Natural killer cell (primary cell): ENCODE measurements around the gene BHLHE40. TPM values are rescaled to one million over a fixed set of nuclear protein-coding genes. Genes with fewer than 3 reads are reported as not detected.

Source experiments
- ATAC-seq, 3 donors: fragments of 150-1000 bp in 2 of 3; fragments of 200-7000 bp in 1 of 3; cut with Tn5 transposase; 1 replicate in 1 of 3; 2 replicates in 2 of 3; pipeline ENCODE4 v1.10.0; 2021; ENCODE audit warnings: mild to moderate bottlenecking in 2 of 3, moderate library complexity in 2 of 3
- DNase-seq, 2 donors: peaks; one replicate each; pipeline versions ENCODE4 v3.0.0 to v3.0.0-alpha.2; 2013 to 2021; ENCODE audit warnings: mixed read lengths in 1 of 2
- H3K27ac ChIP-seq: one replicate; pipeline ENCODE4 v1.5.1; 2013; ENCODE audit warnings: mild to moderate bottlenecking, low read length
- H3K27me3 ChIP-seq: one replicate; pipeline ENCODE4 v1.6.1; 2013; ENCODE audit warnings: low read length; ENCODE audit not compliant: control insufficient read depth, insufficient read depth
- H3K36me3 ChIP-seq: one replicate; pipeline ENCODE4 v1.6.1; 2013; ENCODE audit warnings: low read length; ENCODE audit not compliant: control insufficient read depth, insufficient read depth
- H3K4me1 ChIP-seq: one replicate; pipeline ENCODE4 v1.6.1; 2013; ENCODE audit warnings: low read length; ENCODE audit not compliant: control insufficient read depth, insufficient read depth
- H3K4me3 ChIP-seq: one replicate; pipeline ENCODE4 v1.5.1; 2013; ENCODE audit warnings: low read length
- H3K9me3 ChIP-seq: one replicate; pipeline ENCODE4 v1.6.1; 2013; ENCODE audit warnings: low read length; ENCODE audit not compliant: control insufficient read depth, insufficient read depth
- H3K27ac Mint-ChIP-seq, 2 donors: one replicate each; pipeline ENCODE4 v1.8.0; 2022; ENCODE audit warnings: mild to moderate bottlenecking in 2 of 2, mixed read lengths in 2 of 2, moderate library complexity in 1 of 2
- H3K27me3 Mint-ChIP-seq, 2 donors: one replicate each; pipeline ENCODE4 v1.8.0; 2022; ENCODE audit warnings: low read depth in 2 of 2, mixed read lengths in 2 of 2
- H3K36me3 Mint-ChIP-seq: one replicate; pipeline ENCODE4 v1.8.0; 2022; ENCODE audit warnings: mixed read lengths
- H3K4me1 Mint-ChIP-seq, 2 donors: one replicate each; pipeline ENCODE4 v1.8.0; 2022; ENCODE audit warnings: mixed read lengths in 2 of 2
- H3K4me3 Mint-ChIP-seq: one replicate; pipeline ENCODE4 v1.8.0; 2022; ENCODE audit warnings: mild to moderate bottlenecking, moderate library complexity, mixed read lengths
- H3K9me3 Mint-ChIP-seq, 2 donors: one replicate each; pipeline ENCODE4 v1.8.0; 2022; ENCODE audit warnings: mixed read lengths in 2 of 2
- WGBS: methylation state at CpG from one replicate; pipeline ENCODE4 v1.1.7; 2013; ENCODE audit warnings: missing lambda C conversion rate; ENCODE audit not compliant: insufficient coverage; 5-methylcytosine and 5-hydroxymethylcytosine counted together
- intact Hi-C: fragments of 100-400 bp; cut with micrococcal nuclease; formaldehyde crosslinking; loops from one replicate; pipeline ENCODE4 v1.14.2; 2022
- total RNA-seq, 4 donors: library from RNA; stranded (reverse); fragments of 120-200 nt in 1 of 4; gene quantifications; one replicate each; pipeline versions ENCODE4 v1.2.3 to v1.2.4, GENCODE V29; 2013 to 2022
- TF ChIP-seq, protein P1 (sequence below): fragments of 200-600 bp; IDR thresholded peaks from one replicate; pipeline ENCODE4 v1.8.0; 2022; ENCODE audit warnings: antibody characterized with exemption

The BHLHE40 gene
- total RNA-seq, 3 donors from 2014 or later (not counting 1 experiment from before 2014, with no cell fraction given) = 512 to 725 (median 719) TPM

DNA sequence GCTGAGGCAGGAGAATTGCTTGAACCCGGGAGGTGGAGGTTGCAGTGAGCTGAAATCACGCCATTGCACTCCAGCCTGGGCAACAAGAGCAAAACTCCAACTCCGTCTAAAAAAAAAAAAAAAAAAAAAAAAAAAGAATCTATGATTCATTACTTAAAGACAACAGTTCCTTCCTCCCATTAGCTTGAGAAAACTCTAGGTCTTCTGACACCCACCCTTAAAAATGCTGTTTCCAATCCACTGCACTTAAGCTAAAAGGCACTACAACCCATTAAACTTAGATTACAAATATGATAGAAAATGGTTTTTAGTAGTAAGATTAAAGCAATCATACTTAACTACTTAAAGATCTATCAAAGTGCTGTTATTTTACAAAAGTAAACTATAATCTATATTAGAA is 40.0 kb upstream of the BHLHE40 start:
- Mint-ChIP-seq H3K4me1 (peaks cover 0 to 4% of the 10 kb centered on the region in 2 donors), H3K27ac (no peak overlapping the region), H3K4me3 (no peak overlapping the region), H3K36me3 (no peaks in the 10 kb centered on the region), H3K9me3 (no peaks in the 10 kb centered on the region), H3K27me3 (no peaks in the 10 kb centered on the region)
- Histone ChIP-seq H3K4me3 (no peak overlapping the region), H3K36me3 (no peaks in the 10 kb centered on the region), H3K9me3 (no peaks in the 10 kb centered on the region), H3K27ac (no peak overlapping the region), H3K4me1 (no peaks in the 10 kb centered on the region), H3K27me3 (no peaks in the 10 kb centered on the region)
- DNase-seq = no peak
- intact Hi-C loops = no loop called here
- 88% methylated on average over 2 of the region's 3 CpGs for WGBS
- ATAC-seq = no peak
- TF ChIP-seq, protein P1, sequence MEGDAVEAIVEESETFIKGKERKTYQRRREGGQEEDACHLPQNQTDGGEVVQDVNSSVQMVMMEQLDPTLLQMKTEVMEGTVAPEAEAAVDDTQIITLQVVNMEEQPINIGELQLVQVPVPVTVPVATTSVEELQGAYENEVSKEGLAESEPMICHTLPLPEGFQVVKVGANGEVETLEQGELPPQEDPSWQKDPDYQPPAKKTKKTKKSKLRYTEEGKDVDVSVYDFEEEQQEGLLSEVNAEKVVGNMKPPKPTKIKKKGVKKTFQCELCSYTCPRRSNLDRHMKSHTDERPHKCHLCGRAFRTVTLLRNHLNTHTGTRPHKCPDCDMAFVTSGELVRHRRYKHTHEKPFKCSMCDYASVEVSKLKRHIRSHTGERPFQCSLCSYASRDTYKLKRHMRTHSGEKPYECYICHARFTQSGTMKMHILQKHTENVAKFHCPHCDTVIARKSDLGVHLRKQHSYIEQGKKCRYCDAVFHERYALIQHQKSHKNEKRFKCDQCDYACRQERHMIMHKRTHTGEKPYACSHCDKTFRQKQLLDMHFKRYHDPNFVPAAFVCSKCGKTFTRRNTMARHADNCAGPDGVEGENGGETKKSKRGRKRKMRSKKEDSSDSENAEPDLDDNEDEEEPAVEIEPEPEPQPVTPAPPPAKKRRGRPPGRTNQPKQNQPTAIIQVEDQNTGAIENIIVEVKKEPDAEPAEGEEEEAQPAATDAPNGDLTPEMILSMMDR = no peak

- ATAC-seq = no peak
- Histone ChIP-seq H3K9me3 (no peaks in the 10 kb centered on the region), H3K27me3 (no peaks in the 10 kb centered on the region), H3K36me3 (no peaks in the 10 kb centered on the region), H3K4me1 (no peaks in the 10 kb centered on the region), H3K27ac (no peak overlapping the region), H3K4me3 (no peak overlapping the region)
- Mint-ChIP-seq H3K36me3 (no peaks in the 10 kb centered on the region), H3K4me3 (no peak overlapping the region), H3K9me3 (no peaks in the 10 kb centered on the region), H3K27me3 (no peaks in the 10 kb centered on the region), H3K4me1 (peaks cover 4% of the 10 kb centered on the region in 2 donors), H3K27ac (no peak overlapping the region)
- WGBS = 97% methylated on average over 4 of the region's 4 CpGs
- DNase-seq = no peak
- TF ChIP-seq, protein P1 = no peak
- intact Hi-C loops = no loop called here
These were observed 38.3 kb upstream of the BHLHE40 start for GRCh38 chr3:4940985-4941384.

DNA sequence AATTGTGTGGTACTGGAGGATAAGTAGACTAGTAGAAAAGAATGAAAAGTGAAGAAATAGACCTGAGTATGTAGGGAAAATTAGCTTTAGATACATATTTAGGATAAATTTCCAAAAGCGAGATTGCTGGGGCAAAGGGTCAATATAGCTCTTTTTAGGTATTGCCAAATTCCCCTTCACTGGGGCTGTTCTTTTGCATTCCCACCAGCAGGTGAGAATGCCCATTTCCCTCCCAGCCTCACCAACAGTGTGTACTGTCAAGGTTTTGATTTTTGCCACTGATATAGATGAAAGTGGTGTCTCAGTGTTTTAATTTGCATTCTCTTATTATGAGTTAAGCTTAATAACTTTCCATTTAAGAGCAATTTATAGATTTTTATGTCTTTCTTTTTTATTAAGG is 35.7 kb upstream of the BHLHE40 start:
- TF ChIP-seq, protein P1 = no peak
- WGBS = 100% methylated on average over 1 of the region's 1 CpG
- intact Hi-C loops = no loop called here
- Histone ChIP-seq H3K27me3 (no peaks in the 10 kb centered on the region), H3K4me3 (no peak overlapping the region), H3K27ac (no peak overlapping the region), H3K4me1 (no peaks in the 10 kb centered on the region), H3K36me3 (no peaks in the 10 kb centered on the region), H3K9me3 (no peaks in the 10 kb centered on the region)
- no peaks in the 10 kb centered on the region for H3K36me3 Mint-ChIP-seq
- DNase-seq = peak in 1 of 2 donors; percentile 33
- H3K4me3 Mint-ChIP-seq = no peak overlapping the region
- H3K27ac Mint-ChIP-seq = no peak overlapping the region
- no peaks in the 10 kb centered on the region for H3K9me3 Mint-ChIP-seq
- no peak for ATAC-seq
- no peaks in the 10 kb centered on the region for H3K27me3 Mint-ChIP-seq
- H3K4me1 Mint-ChIP-seq = peaks cover 4% of the 10 kb centered on the region in 2 donors

- Mint-ChIP-seq H3K27me3 (no peaks in the 10 kb centered on the region), H3K36me3 (no peaks in the 10 kb centered on the region), H3K4me3 (no peak overlapping the region), H3K4me1 (peaks cover 4% of the 10 kb centered on the region in 2 donors), H3K27ac (no peak overlapping the region), H3K9me3 (no peaks in the 10 kb centered on the region)
- TF ChIP-seq, protein P1 = no peak
- no peak overlapping the region for H3K27ac ChIP-seq
- no peaks in the 10 kb centered on the region for H3K4me1 ChIP-seq
- WGBS = 97% methylated on average over 9 of the region's 10 CpGs
- H3K27me3 ChIP-seq = no peaks in the 10 kb centered on the region
- no peak overlapping the region for H3K4me3 ChIP-seq
- H3K36me3 ChIP-seq = no peaks in the 10 kb centered on the region
- intact Hi-C loops = no loop called here
- ATAC-seq (no peak), DNase-seq (no peak)
- no peaks in the 10 kb centered on the region for H3K9me3 ChIP-seq
These were observed 33.9 kb upstream of the BHLHE40 start for GRCh38 chr3:4945324-4945723.
